Adrenal gland (tissue), 12 donors: ENCODE results near the gene SMAD7. TPM values are rescaled to one million over a fixed set of nuclear protein-coding genes. Genes with fewer than 3 reads are reported as not detected.

Experiments
- DNase-seq, 7 donors: peaks; one replicate each; pipeline ENCODE4 v3.0.0-alpha.2; 2019 to 2020
- H3K27ac ChIP-seq, 5 donors: fragments of 200-600 bp; sonication (generic) in 4 of 5; 1 replicate in 3 of 5; 2 replicates in 2 of 5; pipeline versions ENCODE4 v1.5.1 to v1.8.0; 2016 to 2020; ENCODE audit warnings: mild to moderate bottlenecking in 1 of 5
- H3K27me3 ChIP-seq: fragments of 200-600 bp; 2 replicates; pipeline ENCODE4 v1.8.0; 2021
- H3K36me3 ChIP-seq, 2 donors: fragments of 200-600 bp; replicated peaks in 1 of 2; 1 replicate in 1 of 2; 2 replicates in 1 of 2; pipeline versions ENCODE4 v1.5.1 to v1.8.0; 2018 to 2022
- H3K4me1 ChIP-seq, 2 donors: fragments of 200-600 bp; replicated peaks in 1 of 2; 1 replicate in 1 of 2; 2 replicates in 1 of 2; pipeline versions ENCODE4 v1.5.1 to v1.8.0; 2018 to 2021
- H3K4me3 ChIP-seq, 4 donors: fragments of 200-600 bp; sonication (generic) in 3 of 4; one replicate each; pipeline ENCODE4 v1.5.1; 2016 to 2018
- H3K9me3 ChIP-seq, 3 donors: fragments of 200-600 bp; sonication (generic) in 1 of 3; replicated peaks in 1 of 3; 1 replicate in 2 of 3; 2 replicates in 1 of 3; pipeline versions ENCODE4 v1.5.1 to v1.8.0; 2016 to 2021
- POLR2A ChIP-seq, 2 donors: fragments of 450-650 bp; IDR thresholded peaks; one replicate each; pipeline ENCODE4 v1.6.1; 2017; ENCODE audit warnings: antibody characterized with exemption in 2 of 2, mild to moderate bottlenecking in 2 of 2, moderate library complexity in 1 of 2
- WGBS, 4 donors: extraction: QIAGEN DNeasy Blood & Tissue Kit in 2 of 4; methylation state at CpG; one replicate each; pipeline versions ENCODE4 v1.1.5 to v1.1.7; 2013 to 2017; 5-methylcytosine and 5-hydroxymethylcytosine counted together
- intact Hi-C, 2 donors: fragments of 100-400 bp; cut with DNase I; formaldehyde crosslinking; loops; one replicate each; pipeline versions ENCODE4 v1.14.1 to v1.15.0; 2022 to 2023
- polyA plus RNA-seq, 3 donors: library from polyadenylated mRNA; stranded (reverse); fragments of 200-250 nt in 2 of 3; fragments of 350-450 nt in 1 of 3; fragmentation: Illumina TruSeq in 1 of 3; extraction: RNeasy Lipid Tissue Mini Kit (QIAGEN cat#74804) in 1 of 3; gene quantifications; one replicate each; pipeline ENCODE4 v1.2.3, GENCODE V29; 2013 to 2014
- total RNA-seq, 9 donors: library from RNA; depleted of rRNA in 4 of 9; stranded (reverse); fragments of >200 nt in 4 of 9; fragments of 120-200 nt in 1 of 9; fragmentation: NEBNext Ultra II Directional in 1 of 9; extraction: Animal tissue kit (Norgen Biotek cat#: 25700) in 1 of 9; gene quantifications; one replicate each; pipeline versions ENCODE4 v1.1.0 to v1.2.4, GENCODE V29; 2013 to 2023
- TF ChIP-seq, protein P1 (sequence below), 6 experiments: fragments of 450-650 bp in 4 of 6; fragments of 200-600 bp in 2 of 6; sonication (generic) in 1 of 6; IDR thresholded peaks; 1 replicate in 5 of 6; 2 replicates in 1 of 6; pipeline versions ENCODE4 v1.5.1 to v1.8.0; 2016 to 2021; ENCODE audit warnings: antibody characterized with exemption in 6 of 6, mild to moderate bottlenecking in 2 of 6, moderate library complexity in 1 of 6
- donor health status: healthy with polysubstance abuse.
- donor health status: Bipolar disorder and iron deficiency.
- donor health status: DM: yes; HTN: yes; CAD: no.
- donor health status: DM: no; HTN: no; CAD: no.
- donor health status: DM: no; HTN: no; CAD: no.
- donor health status: DM: yes; HTN: yes; CAD: no.

Gene SMAD7
- total and polyA plus RNA-seq, 12 donors: 6.1 to 68.3 (median 16.8) TPM

- Histone ChIP-seq H3K36me3 (peaks cover 0 to 13% of the 10 kb centered on the region in 2 donors), H3K4me1 (peaks cover 59 to 90% of the 10 kb centered on the region in 2 donors), H3K27ac (peak overlapping the region in 2 of 5 donors; percentile 68 to 85), H3K4me3 (no peak overlapping the region), H3K27me3 (no peaks in the 10 kb centered on the region), H3K9me3 (no peaks in the 10 kb centered on the region)
- TF ChIP-seq, protein P1, sequence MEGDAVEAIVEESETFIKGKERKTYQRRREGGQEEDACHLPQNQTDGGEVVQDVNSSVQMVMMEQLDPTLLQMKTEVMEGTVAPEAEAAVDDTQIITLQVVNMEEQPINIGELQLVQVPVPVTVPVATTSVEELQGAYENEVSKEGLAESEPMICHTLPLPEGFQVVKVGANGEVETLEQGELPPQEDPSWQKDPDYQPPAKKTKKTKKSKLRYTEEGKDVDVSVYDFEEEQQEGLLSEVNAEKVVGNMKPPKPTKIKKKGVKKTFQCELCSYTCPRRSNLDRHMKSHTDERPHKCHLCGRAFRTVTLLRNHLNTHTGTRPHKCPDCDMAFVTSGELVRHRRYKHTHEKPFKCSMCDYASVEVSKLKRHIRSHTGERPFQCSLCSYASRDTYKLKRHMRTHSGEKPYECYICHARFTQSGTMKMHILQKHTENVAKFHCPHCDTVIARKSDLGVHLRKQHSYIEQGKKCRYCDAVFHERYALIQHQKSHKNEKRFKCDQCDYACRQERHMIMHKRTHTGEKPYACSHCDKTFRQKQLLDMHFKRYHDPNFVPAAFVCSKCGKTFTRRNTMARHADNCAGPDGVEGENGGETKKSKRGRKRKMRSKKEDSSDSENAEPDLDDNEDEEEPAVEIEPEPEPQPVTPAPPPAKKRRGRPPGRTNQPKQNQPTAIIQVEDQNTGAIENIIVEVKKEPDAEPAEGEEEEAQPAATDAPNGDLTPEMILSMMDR (IDR thresholded peaks at IDR 0.05): no peak
- no peak for TF ChIP-seq POLR2A (IDR thresholded peaks at IDR 0.05)
- DNase-seq: no peak
- WGBS, 4 donors: 69 to 78% (median 75%) methylated on average over 6 of the region's 6 CpGs
- intact Hi-C loops: no loop called here
These were observed 12.7 kb downstream of the SMAD7 start for GRCh38 chr18:48937869-48938750.

- H3K36me3 ChIP-seq: peaks cover 0 to 4% of the 10 kb centered on the region in 2 donors
- intact Hi-C loops: no loop called here
- 54 to 79% (median 56%) methylated on average over 4 to 9 of the region's 9 CpGs for WGBS, 4 donors
- H3K9me3 ChIP-seq: no peaks in the 10 kb centered on the region
- H3K4me3 ChIP-seq: peak overlapping the region in 1 of 4 donors; percentile 28
- TF ChIP-seq POLR2A (IDR thresholded peaks at IDR 0.05): no peak
- TF ChIP-seq, protein P1 (IDR thresholded peaks at IDR 0.05): no peak
- H3K27ac ChIP-seq: peak overlapping the region in 4 of 5 donors; percentile 26 to 87 (median 70)
- no peaks in the 10 kb centered on the region for H3K27me3 ChIP-seq
- H3K4me1 ChIP-seq: peaks cover 70 to 91% of the 10 kb centered on the region in 2 donors
- no peak for DNase-seq
These were observed 15.4 kb downstream of the SMAD7 start for GRCh38 chr18:48935433-48935774.

- peak overlapping the region in 4 of 5 donors; percentile 26 to 87 (median 70) for H3K27ac ChIP-seq
- peaks cover 70 to 91% of the 10 kb centered on the region in 2 donors for H3K4me1 ChIP-seq
These were observed 15.9 kb downstream of the SMAD7 start for GRCh38 chr18:48934723-48935432.

DNA sequence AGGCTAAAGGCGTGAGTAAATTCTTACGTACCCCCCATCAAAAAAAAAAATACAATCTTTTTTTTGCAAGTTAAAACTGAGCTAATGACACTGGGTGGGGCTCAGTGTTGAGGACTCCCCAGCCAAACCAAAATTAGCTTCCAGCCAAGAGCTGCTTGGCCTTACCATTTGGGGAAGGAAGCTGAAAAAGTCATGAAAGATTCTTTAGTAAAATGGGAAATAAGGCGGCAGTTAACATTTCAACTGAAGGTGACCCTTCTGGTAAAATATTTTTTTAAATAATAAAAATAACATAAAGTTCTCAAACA is 16.4 kb downstream of the SMAD7 start:
- no peaks in the 10 kb centered on the region for H3K9me3 ChIP-seq
- H3K36me3 ChIP-seq: peaks cover 0 to 4% of the 10 kb centered on the region in 2 donors
- H3K4me1 ChIP-seq: peaks cover 70 to 90% of the 10 kb centered on the region in 2 donors
- intact Hi-C loops: no loop called here
- peak overlapping the region in 3 of 5 donors; percentile 65 to 87 (median 76) for H3K27ac ChIP-seq
- WGBS, 4 donors: 39 to 58% (median 50%) methylated on average over 3 of the region's 3 CpGs
- no peak for DNase-seq
- no peaks in the 10 kb centered on the region for H3K27me3 ChIP-seq
- TF ChIP-seq, protein P1 (IDR thresholded peaks at IDR 0.05): no peak
- no peak for TF ChIP-seq POLR2A (IDR thresholded peaks at IDR 0.05)
- peak overlapping the region in 1 of 4 donors; percentile 28 for H3K4me3 ChIP-seq

More at GRCh38 chr18:48934723-48935432, 15.9 kb downstream of the SMAD7 start:
- H3K36me3 ChIP-seq: peaks cover 0 to 4% of the 10 kb centered on the region in 2 donors
- H3K4me3 ChIP-seq: peak overlapping the region in 1 of 4 donors; percentile 28
- TF ChIP-seq POLR2A (IDR thresholded peaks at IDR 0.05): no peak
- TF ChIP-seq, protein P1 (IDR thresholded peaks at IDR 0.05): no peak
- 31 to 40% (median 38%) methylated on average over 14 of the region's 14 CpGs for WGBS, 4 donors
- peak; percentile 55 to 88 (median 75) for DNase-seq
- no peaks in the 10 kb centered on the region for H3K27me3 ChIP-seq
- intact Hi-C loops: no loop called here
- no peaks in the 10 kb centered on the region for H3K9me3 ChIP-seq
